GM19025 (cell line): ENCODE measurements around the gene BRSK1.

ENCODE experiments used
- ATAC-seq: cut with Tn5 transposase; IDR thresholded peaks from one replicate; pipeline ENCODE4 v1.9.1; 2021; ENCODE audit warnings: mild to moderate bottlenecking, low read depth, moderate library complexity; ENCODE audit not compliant: unreplicated experiment

Gene BRSK1

GRCh38 chr19:55253842-55254624 is 29.8 kb upstream of the BRSK1 start:
- ATAC-seq = peak; percentile 37

DNA sequence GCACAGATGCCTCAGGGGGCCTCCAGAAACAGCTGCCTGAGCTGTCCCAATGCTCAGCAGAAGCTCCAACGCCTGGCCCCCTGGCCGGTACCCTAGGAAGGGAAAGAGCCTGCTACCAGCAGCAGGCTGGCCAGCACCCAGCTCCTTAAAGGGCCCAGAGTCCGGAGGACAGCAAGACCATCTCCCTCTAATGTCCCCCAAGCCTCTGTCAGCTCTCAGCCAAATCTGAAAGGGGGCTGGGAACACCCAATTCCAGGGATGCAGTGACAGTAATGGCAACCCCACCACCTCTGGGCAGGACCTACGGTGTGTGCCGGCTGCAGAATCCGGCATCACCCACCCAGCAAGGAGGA is 29.2 kb upstream of the BRSK1 start:
- no peak for ATAC-seq

DNA sequence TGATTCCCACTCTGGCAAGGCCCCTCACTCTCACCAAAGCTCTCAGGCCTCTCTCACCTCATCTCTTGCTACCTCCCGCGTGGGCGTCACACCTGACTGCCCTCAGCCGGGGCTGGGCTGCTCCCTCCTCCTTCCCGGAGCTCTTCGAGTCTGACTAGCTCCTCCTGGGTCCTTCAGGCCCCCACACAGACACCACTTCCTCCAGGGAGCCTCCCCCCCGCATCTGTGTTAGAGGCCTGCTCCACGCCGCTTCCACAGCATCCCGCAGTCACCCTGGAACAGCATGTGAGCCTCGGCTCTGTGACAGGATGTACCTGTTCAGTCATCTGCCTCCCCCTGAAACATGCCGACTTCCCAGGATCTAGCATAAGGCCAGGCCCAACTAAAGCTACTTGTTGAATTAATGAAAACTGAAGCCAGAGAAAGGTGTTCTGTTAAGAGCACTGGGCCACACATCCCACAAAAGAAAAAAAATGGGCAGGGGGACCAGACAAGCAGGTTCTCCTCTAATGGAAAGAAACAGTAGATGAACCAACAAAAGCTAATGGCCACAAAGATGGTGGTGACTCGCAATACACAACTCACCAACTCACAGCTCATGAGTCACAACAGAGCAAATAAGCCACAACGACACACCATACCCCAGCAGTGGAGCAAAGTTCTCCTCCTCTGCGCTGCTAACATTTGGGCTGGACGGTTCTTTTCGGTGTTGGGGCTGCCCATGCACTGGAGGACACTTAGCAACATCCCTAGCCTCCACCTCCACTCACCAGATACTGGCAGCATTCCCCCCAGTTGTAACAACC is 28.0 kb upstream of the BRSK1 start:
- no peak for ATAC-seq

DNA sequence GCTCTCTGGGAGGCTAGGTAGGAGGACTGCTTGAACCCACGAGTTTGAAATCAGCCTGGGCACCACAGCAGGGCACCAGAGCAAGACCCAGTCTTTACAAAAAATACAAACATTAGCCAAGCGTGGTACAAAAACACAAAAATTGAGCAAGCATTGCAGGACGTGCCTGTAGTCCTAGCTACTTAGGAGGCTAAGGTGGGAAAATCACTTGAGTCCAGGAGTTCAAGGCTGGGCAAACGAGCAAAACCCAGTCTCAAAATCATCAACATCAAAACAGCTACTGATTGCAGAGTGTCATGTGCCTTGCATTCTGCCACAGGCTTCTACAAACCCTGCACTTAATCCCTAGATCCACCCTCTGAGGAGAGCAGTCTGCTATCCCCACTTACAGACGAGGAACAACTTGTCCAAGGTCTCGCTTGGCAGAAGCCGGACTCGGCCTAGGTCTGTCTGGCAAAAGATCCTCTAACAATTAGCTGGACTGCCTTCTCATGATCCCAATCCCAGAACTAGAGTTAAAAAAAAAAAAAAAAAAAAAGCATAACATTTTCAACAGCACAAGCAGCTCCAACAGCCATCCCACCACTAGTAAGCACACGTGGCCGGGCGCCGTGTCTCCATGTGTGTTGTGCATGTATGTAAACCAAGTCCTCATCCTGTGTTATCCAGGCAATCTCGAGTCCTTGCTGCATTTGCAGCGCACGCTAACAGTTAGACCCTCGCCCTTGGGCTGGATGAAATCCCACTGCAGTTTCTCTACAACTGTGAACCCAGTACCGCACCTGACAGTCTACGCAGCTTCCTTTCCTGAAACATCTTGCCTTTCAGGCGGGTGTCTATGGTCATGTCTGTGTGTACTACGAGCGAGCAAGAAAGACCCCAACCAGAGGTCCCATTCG is 27.0 kb upstream of the BRSK1 start:
- ATAC-seq = no peak

GRCh38 chr19:55257461-55258420 is 26.1 kb upstream of the BRSK1 start:
- no peak for ATAC-seq

DNA sequence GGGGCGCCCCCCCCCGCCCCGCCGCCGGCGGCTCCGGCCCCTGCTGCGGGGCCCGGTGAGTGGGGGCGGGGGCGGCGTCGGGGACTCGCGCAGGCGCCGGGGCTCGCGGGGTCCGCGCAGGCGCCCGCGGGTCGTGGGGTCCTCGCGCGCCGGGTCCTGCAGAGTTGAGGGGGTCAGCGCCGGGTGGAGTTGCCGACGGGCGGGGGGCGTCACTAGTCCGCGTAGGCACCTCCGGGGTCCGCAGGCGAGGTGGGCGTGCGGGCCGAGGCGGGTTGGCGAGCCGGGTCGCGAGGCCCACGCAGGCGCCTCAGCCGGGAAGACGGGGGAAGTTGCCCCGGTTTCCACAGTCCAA is 25.3 kb upstream of the BRSK1 start:
- ATAC-seq = peak; percentile 4

- ATAC-seq = peak; percentile 69
These were observed 24.8 kb upstream of the BRSK1 start, which contains the start of gene PPP6R1 for GRCh38 chr19:55258828-55259539. Gene PPP6R1, minus strand, starts transcription at chr19:55259017. Its CDS starts 11,914 bp downstream, at chr19:55247103.

- no peak for ATAC-seq
These were observed 24.1 kb upstream of the BRSK1 start for GRCh38 chr19:55259540-55260210.

GRCh38 chr19:55261671-55262126 is 22.1 kb upstream of the BRSK1 start:
- no peak for ATAC-seq

DNA sequence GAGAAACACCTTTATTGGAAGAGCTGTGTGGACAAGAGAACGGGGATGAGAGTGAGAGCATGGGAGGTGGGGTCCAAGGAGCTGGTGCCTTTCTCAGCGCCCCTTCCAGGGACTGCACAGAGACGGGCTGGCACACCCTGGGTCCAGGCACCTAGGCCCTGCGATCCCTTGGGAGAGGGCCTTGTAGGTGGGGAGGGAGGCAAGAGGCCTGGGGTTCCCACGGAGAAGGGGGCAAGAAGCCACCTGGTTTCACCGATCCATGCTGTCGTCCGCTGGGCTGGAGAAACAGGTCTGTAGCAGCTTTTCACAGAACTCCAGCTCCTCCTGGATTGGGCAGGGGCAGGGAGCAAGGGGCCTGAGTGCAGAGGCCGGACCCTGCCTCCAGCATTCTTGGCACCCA is 21.4 kb upstream of the BRSK1 start:
- no peak for ATAC-seq

DNA sequence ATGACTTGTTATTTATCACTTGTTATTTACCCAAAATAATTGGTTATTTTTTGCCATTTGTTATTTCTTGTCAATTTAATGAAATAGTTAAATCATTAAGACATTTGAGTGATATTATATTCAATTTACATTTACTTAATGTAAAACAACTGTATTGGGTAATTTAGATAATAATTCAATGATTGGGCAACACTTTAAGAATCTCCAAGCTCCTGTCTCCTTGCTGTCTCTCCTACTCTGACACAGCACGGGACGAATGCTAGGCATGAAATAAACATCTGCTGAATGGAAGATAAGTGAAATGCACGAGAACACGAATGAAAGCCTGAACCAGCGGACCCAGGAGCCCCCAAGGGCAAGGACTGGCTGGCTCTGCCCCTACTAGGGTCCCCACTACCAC is 19.3 kb upstream of the BRSK1 start:
- ATAC-seq = no peak

DNA sequence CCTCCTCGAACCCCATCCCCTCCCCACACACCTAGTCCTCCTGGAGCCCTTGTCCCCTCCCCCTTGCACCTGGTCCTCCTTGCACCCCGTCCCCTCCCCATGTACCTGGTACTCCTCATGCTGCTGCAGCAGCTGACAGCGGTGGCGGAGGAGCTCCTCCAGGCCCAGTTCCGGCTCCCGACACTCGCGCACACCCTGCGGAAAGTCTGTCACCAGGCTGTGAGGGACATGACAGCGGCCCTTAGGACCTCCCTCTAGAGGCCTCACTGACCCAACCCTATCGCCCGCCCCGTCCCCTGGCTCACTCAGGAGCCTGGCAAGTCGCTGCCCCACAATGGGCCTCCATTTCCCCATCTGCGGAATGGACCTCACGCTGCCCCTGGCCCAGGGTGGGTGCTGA is 18.6 kb upstream of the BRSK1 start:
- no peak for ATAC-seq

DNA sequence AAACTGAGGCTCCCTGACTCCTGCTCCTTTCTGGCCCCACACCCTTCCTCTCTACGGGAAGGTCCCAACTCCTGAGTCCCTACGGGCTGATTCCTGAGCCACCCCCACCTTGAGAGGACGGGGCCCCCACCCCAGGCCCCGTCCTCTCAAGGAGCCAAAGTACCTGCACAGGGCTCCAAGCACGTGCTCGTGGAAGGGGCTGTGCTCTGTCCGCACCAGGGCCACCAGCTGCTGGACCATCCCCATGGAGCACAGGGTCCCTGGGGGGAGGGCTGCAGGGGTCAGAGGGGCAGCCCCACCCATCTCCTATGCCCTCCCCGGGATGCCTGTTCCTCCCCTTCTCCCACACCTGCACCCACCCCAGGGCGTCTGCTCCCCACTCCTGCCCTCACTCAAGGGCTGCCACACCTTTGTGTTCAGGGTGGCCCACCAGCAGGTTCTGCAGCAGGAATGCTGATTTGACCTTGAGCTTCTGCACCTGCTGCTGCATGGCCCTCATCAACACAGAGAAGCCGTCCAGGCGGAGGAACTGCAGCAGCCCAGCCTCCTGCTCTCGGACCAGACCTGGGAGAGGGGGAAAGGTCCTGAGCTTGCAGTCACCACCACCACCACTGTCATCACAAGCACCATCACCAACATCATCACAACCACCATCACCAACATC is 17.9 kb upstream of the BRSK1 start:
- no peak for ATAC-seq

GRCh38 chr19:55266404-55266803 is 17.4 kb upstream of the BRSK1 start:
- ATAC-seq = no peak

GRCh38 chr19:55266840-55267239 is 17.0 kb upstream of the BRSK1 start:
- no peak for ATAC-seq

GRCh38 chr19:55269299-55269698 is 14.5 kb upstream of the BRSK1 start:
- ATAC-seq = no peak

GRCh38 chr19:55270172-55270942 is 13.4 kb upstream of the BRSK1 start:
- no peak for ATAC-seq
